HEK293 (cell line): ENCODE measurements around the gene BTG2.
A peak's percentile ranks its signal among the peaks of the same experiment; 100 is the strongest.

Experiments
- CTCF ChIA-PET: fragments of 350-600 bp; formaldehyde crosslinking; extraction: SDS; loops from one replicate; lab custom pipeline; 2021; ENCODE audit warnings: antibody characterized with exemption; lab: Yijun Ruan, JAX
- POLR2A ChIA-PET: fragments of 300-600 bp; formaldehyde crosslinking; extraction: SDS; loops from one replicate; lab custom pipeline; 2020; ENCODE audit warnings: antibody characterized with exemption, inconsistent platforms; lab: Yijun Ruan, JAX
- H3K27ac ChIP-seq: fragments of 200-500 bp; sonication (Bioruptor generic); 2 replicates; pipeline ENCODE4 v1.5.1; 2014; ENCODE audit warnings: low read depth, low read length, control low read depth, inconsistent platforms; ENCODE audit errors: extremely low read depth
- H3K36me3 ChIP-seq, 2 experiments: fragments of 200-500 bp in 1 of 2; sonication (Bioruptor generic) in 1 of 2; 1 replicate in 1 of 2; 2 replicates in 1 of 2; pipeline ENCODE4 v1.5.1; 2014 to 2017; ENCODE audit warnings: inconsistent platforms in 2 of 2, low read length in 2 of 2; ENCODE audit not compliant: control insufficient read depth in 2 of 2, insufficient read depth in 1 of 2
- H3K4me1 ChIP-seq: fragments of 200-500 bp; sonication (Bioruptor generic); 2 replicates; pipeline ENCODE4 v1.5.1; 2014; ENCODE audit warnings: mild to moderate bottlenecking, low read length, inconsistent platforms; ENCODE audit not compliant: control insufficient read depth, insufficient read depth
- H3K4me3 ChIP-seq: 2 replicates; pipeline ENCODE4 v1.5.1; 2011; ENCODE audit warnings: low read depth, mild to moderate bottlenecking, control low read depth, low read length, moderate library complexity
- H3K9me3 ChIP-seq: fragments of 200-500 bp; sonication (Bioruptor generic); 2 replicates; pipeline ENCODE4 v1.5.1; 2014; ENCODE audit warnings: low read depth, low read length, inconsistent platforms; ENCODE audit not compliant: control insufficient read depth, insufficient read depth
- EGR2 ChIP-seq: fragments of 450-650 bp; formaldehyde crosslinking; IDR thresholded peaks from 2 replicates; pipeline ENCODE4 v1.5.1; 2016; ENCODE audit warnings: low read depth, missing biosample characterization, missing genetic modification characterization
- IKZF3 ChIP-seq: fragments of 450-650 bp; IDR thresholded peaks from 2 replicates; pipeline ENCODE4 v1.5.0; 2018; ENCODE audit warnings: missing biosample characterization, mild to moderate bottlenecking, missing genetic modification characterization, moderate library complexity
- SCRT2 ChIP-seq: fragments of 450-650 bp; formaldehyde crosslinking; IDR thresholded peaks from 2 replicates; pipeline ENCODE4 v1.5.1; 2016; ENCODE audit warnings: missing biosample characterization, missing genetic modification characterization
- SP3 ChIP-seq: fragments of 450-650 bp; formaldehyde crosslinking; IDR thresholded peaks from 2 replicates; pipeline ENCODE4 v1.5.1; 2016; ENCODE audit warnings: missing biosample characterization, missing genetic modification characterization
- ZBTB17 ChIP-seq: fragments of 450-650 bp; formaldehyde crosslinking; IDR thresholded peaks from 2 replicates; pipeline ENCODE4 v1.5.1; 2016; ENCODE audit warnings: missing biosample characterization, missing genetic modification characterization
- ZBTB20 ChIP-seq: fragments of 450-650 bp; formaldehyde crosslinking; IDR thresholded peaks from 2 replicates; pipeline ENCODE4 v1.5.1; 2016; ENCODE audit warnings: missing biosample characterization, missing genetic modification characterization
- ZBTB48 ChIP-seq: fragments of 450-650 bp; formaldehyde crosslinking; IDR thresholded peaks from 2 replicates; pipeline ENCODE4 v1.5.1; 2016; ENCODE audit warnings: missing biosample characterization, missing genetic modification characterization
- ZBTB49 ChIP-seq: fragments of 450-650 bp; formaldehyde crosslinking; IDR thresholded peaks from 2 replicates; pipeline ENCODE4 v1.5.1; 2016; ENCODE audit warnings: missing biosample characterization, missing genetic modification characterization, low read depth
- ZEB2 ChIP-seq: fragments of 450-650 bp; formaldehyde crosslinking; IDR thresholded peaks from 2 replicates; pipeline ENCODE4 v1.5.1; 2016; ENCODE audit warnings: missing biosample characterization, missing genetic modification characterization
- ZNF214 ChIP-seq: fragments of 450-650 bp; formaldehyde crosslinking; IDR thresholded peaks from 2 replicates; pipeline ENCODE4 v1.5.1; 2017; ENCODE audit warnings: missing biosample characterization, mild to moderate bottlenecking, missing genetic modification characterization, borderline replicate concordance
- ZNF341 ChIP-seq: fragments of 450-650 bp; formaldehyde crosslinking; IDR thresholded peaks from 2 replicates; pipeline ENCODE4; 2016; ENCODE audit warnings: low read depth, missing biosample characterization, missing genetic modification characterization
- ZNF366 ChIP-seq: fragments of 450-650 bp; formaldehyde crosslinking; conservative IDR thresholded peaks from 2 replicates; pipeline ENCODE4 v1.5.1; 2016; ENCODE audit warnings: missing biosample characterization, missing genetic modification characterization
- ZNF398 ChIP-seq: fragments of 450-650 bp; formaldehyde crosslinking; IDR thresholded peaks from 2 replicates; pipeline ENCODE4 v1.5.1; 2017; ENCODE audit warnings: missing biosample characterization, missing genetic modification characterization
- ZNF560 ChIP-seq: fragments of 450-650 bp; formaldehyde crosslinking; IDR thresholded peaks from 2 replicates; pipeline ENCODE4 v1.5.1; 2017; ENCODE audit warnings: missing biosample characterization, missing genetic modification characterization, borderline replicate concordance
- ZNF600 ChIP-seq: fragments of 450-650 bp; formaldehyde crosslinking; IDR thresholded peaks from 2 replicates; pipeline ENCODE4 v1.5.1; 2016; ENCODE audit warnings: missing biosample characterization, missing genetic modification characterization
- ZNF629 ChIP-seq: fragments of 450-650 bp; formaldehyde crosslinking; IDR thresholded peaks from 2 replicates; pipeline ENCODE4 v1.5.1; 2017; ENCODE audit warnings: missing biosample characterization, missing genetic modification characterization
- ZNF654 ChIP-seq: fragments of 450-650 bp; formaldehyde crosslinking; IDR thresholded peaks from 2 replicates; pipeline ENCODE4 v1.5.1; 2016; ENCODE audit warnings: low read depth, missing biosample characterization, missing genetic modification characterization
- ZNF664 ChIP-seq: fragments of 450-650 bp; formaldehyde crosslinking; IDR thresholded peaks from 2 replicates; pipeline ENCODE4 v1.5.1; 2016; ENCODE audit warnings: missing biosample characterization, missing genetic modification characterization
- ZNF777 ChIP-seq: fragments of 450-650 bp; formaldehyde crosslinking; IDR thresholded peaks from 2 replicates; pipeline ENCODE4 v1.5.1; 2017; ENCODE audit warnings: missing biosample characterization, missing genetic modification characterization, borderline replicate concordance
- TF ChIP-seq, protein P1 (sequence below): fragments of 450-650 bp; formaldehyde crosslinking; IDR thresholded peaks from 2 replicates; pipeline ENCODE4 v1.5.1; 2016; ENCODE audit warnings: missing biosample characterization, missing genetic modification characterization
- TF ChIP-seq, protein P2 (sequence below): fragments of 450-650 bp; formaldehyde crosslinking; IDR thresholded peaks from 2 replicates; pipeline ENCODE4 v1.5.1; 2016; ENCODE audit warnings: missing biosample characterization, missing genetic modification characterization

Gene BTG2

GRCh38 chr1:203325026-203325417 lies 19.7 kb downstream of the BTG2 start (continued):
- TF ChIP-seq, protein P1, sequence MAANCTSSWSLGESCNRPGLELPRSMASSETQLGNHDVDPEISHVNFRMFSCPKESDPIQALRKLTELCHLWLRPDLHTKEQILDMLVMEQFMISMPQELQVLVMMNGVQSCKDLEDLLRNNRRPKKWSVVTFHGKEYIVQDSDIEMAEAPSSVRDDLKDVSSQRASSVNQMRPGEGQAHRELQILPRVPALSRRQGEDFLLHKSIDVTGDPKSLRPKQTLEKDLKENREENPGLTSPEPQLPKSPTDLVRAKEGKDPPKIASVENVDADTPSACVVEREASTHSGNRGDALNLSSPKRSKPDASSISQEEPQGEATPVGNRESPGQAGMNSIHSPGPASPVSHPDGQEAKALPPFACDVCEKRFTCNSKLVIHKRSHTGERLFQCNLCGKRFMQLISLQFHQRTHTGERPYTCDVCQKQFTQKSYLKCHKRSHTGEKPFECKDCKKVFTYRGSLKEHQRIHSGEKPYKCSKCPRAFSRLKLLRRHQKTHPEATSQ (tag by site-specific recombination), result no peak
- TF ChIP-seq ZNF600 (tag by site-specific recombination), result peak; percentile 49; the same call in 1 of the 2 replicates
- TF ChIP-seq ZNF654 (tag by site-specific recombination), result no peak
- TF ChIP-seq ZNF398 (tag by site-specific recombination), result peak; percentile 80
- peak; percentile 74 for TF ChIP-seq EGR2 (tag by site-specific recombination)
- TF ChIP-seq ZBTB48, result no peak
- no peak for TF ChIP-seq ZNF629

GRCh38 chr1:203325418-203326091 lies 20.2 kb downstream of the BTG2 start:
- POLR2A ChIA-PET, result interaction anchor here (3.4 to 5.8 kb wide), 2 partner anchors 9 to 17 kb away, joined by 22 to 90 read pairs; partner anchors contain the start of gene BTG2
- H3K36me3 ChIP-seq, result no peaks in the 10 kb centered on the region
- H3K27ac ChIP-seq, result peak overlapping the region; percentile 88
- TF ChIP-seq ZNF341 (peak; percentile 82), ZNF664 (tag by site-specific recombination) (no peak), SP3 (tag by site-specific recombination) (no peak), ZBTB48 (0 out of 2 replicates have a peak, but pooled peaks have one; percentile 22), SCRT2 (tag by site-specific recombination) (no peak), ZEB2 (tag by site-specific recombination) (0 out of 2 replicates have a peak, but pooled peaks have one; percentile 23), IKZF3 (tag by site-specific recombination) (0 out of 2 replicates have a peak, but pooled peaks have one; percentile 0), ZNF560 (no peak), ZNF366 (tag by site-specific recombination) (no peak), ZBTB49 (no peak), ZNF777 (tag by site-specific recombination) (no peak), ZBTB17 (tag by site-specific recombination) (peak; percentile 42; the same call in 1 of the 2 replicates), ZNF214 (tag by site-specific recombination) (no peak), ZBTB20 (tag by site-specific recombination) (0 out of 2 replicates have a peak, but pooled peaks have one; percentile 27)
- TF ChIP-seq, protein P2, sequence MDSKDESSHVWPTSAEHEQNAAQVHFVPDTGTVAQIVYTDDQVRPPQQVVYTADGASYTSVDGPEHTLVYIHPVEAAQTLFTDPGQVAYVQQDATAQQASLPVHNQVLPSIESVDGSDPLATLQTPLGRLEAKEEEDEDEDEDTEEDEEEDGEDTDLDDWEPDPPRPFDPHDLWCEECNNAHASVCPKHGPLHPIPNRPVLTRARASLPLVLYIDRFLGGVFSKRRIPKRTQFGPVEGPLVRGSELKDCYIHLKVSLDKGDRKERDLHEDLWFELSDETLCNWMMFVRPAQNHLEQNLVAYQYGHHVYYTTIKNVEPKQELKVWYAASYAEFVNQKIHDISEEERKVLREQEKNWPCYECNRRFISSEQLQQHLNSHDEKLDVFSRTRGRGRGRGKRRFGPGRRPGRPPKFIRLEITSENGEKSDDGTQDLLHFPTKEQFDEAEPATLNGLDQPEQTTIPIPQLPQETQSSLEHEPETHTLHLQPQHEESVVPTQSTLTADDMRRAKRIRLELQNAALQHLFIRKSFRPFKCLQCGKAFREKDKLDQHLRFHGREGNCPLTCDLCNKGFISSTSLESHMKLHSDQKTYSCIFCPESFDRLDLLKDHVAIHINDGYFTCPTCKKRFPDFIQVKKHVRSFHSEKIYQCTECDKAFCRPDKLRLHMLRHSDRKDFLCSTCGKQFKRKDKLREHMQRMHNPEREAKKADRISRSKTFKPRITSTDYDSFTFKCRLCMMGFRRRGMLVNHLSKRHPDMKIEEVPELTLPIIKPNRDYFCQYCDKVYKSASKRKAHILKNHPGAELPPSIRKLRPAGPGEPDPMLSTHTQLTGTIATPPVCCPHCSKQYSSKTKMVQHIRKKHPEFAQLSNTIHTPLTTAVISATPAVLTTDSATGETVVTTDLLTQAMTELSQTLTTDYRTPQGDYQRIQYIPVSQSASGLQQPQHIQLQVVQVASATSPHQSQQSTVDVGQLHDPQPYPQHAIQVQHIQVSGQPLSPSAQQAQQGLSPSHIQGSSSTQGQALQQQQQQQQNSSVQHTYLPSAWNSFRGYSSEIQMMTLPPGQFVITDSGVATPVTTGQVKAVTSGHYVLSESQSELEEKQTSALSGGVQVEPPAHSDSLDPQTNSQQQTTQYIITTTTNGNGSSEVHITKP, result peak; percentile 73
- H3K4me1 ChIP-seq, result peaks cover 42% of the 10 kb centered on the region
- no peak overlapping the region for H3K4me3 ChIP-seq
- CTCF ChIA-PET, result interaction anchor here (0.7 to 5.3 kb wide), 8 partner anchors 9 to 58 kb away, joined by 3 to 28 read pairs (median 4); no protein-coding TSS in a partner anchor
- no peaks in the 10 kb centered on the region for H3K9me3 ChIP-seq
